NCI-H82 (cell line): ENCODE results near the gene FAM83G.
"Not testable (repeated sequence)": the region's sequence is repeated elsewhere in the genome, so short reads cannot be mapped to it uniquely, and the experiment has no call there.

Experiments used
- DNase-seq: peaks from one replicate; lab custom pipeline; 2025; lab: John Stamatoyannopoulos, UW

The FAM83G gene

GRCh38 chr17:18968345-18968744 lies 36.2 kb downstream of the FAM83G start:
- no peak for DNase-seq

GRCh38 chr17:18967916-18968315 lies 36.6 kb downstream of the FAM83G start:
- no peak for DNase-seq

- DNase-seq, result no peak
These were observed 37.5 kb downstream of the FAM83G start for GRCh38 chr17:18966831-18967624.

- no peak for DNase-seq
These were observed 38.9 kb downstream of the FAM83G start for GRCh38 chr17:18965530-18966236.

GRCh38 chr17:18964550-18964949 lies 40.0 kb downstream of the FAM83G start:
- DNase-seq, result no peak

- no peak for DNase-seq
These were observed 40.6 kb downstream of the FAM83G start for GRCh38 chr17:18964018-18964351.

- DNase-seq, result no peak
These were observed 41.2 kb downstream of the FAM83G start for GRCh38 chr17:18963126-18964017.

- DNase-seq, result no peak
These were observed 42.1 kb downstream of the FAM83G start for GRCh38 chr17:18962494-18962815.

- no peak for DNase-seq
These were observed 42.7 kb downstream of the FAM83G start for GRCh38 chr17:18961634-18962493.

- peak; percentile 88 for DNase-seq
These were observed 43.6 kb downstream of the FAM83G start for GRCh38 chr17:18960803-18961511.

- DNase-seq, result no peak
These were observed 44.3 kb downstream of the FAM83G start for GRCh38 chr17:18960241-18960665.

- no peak for DNase-seq
These were observed 44.7 kb downstream of the FAM83G start for GRCh38 chr17:18959845-18960240.

- DNase-seq, result no peak
These were observed 45.3 kb downstream of the FAM83G start for GRCh38 chr17:18959071-18959844.

- no peak for DNase-seq
These were observed 46.0 kb downstream of the FAM83G start for GRCh38 chr17:18958611-18959010.

GRCh38 chr17:18957831-18958230 lies 46.7 kb downstream of the FAM83G start:
- no peak for DNase-seq

- no peak for DNase-seq
These were observed 48.0 kb downstream of the FAM83G start for GRCh38 chr17:18956581-18956980.

GRCh38 chr17:18956021-18956420 lies 48.5 kb downstream of the FAM83G start:
- DNase-seq, result not testable (repeated sequence)

- no peak for DNase-seq
These were observed 49.6 kb downstream of the FAM83G start for GRCh38 chr17:18955009-18955408.

GRCh38 chr17:18954321-18954720 lies 50.2 kb downstream of the FAM83G start:
- DNase-seq, result no peak

- DNase-seq, result no peak
These were observed 51.3 kb downstream of the FAM83G start for GRCh38 chr17:18953231-18953728.
